C4-2B (cell line): Measurements from ENCODE around the gene GPHN.
A peak's percentile ranks its signal among the peaks of the same experiment; 100 is the strongest.

ENCODE experiments used
- H3K27ac ChIP-seq: fragments of 450-650 bp; 2 replicates; pipeline ENCODE4 v1.5.1; 2017
- ZFX ChIP-seq: fragments of 450-650 bp; IDR thresholded peaks from 2 replicates; pipeline ENCODE4 v1.6.1; 2017
- TF ChIP-seq, protein P1 (sequence below): fragments of 450-650 bp; conservative IDR thresholded peaks from 2 replicates; pipeline ENCODE4 v1.5.1; 2017; ENCODE audit warnings: mild to moderate bottlenecking

The GPHN gene

DNA sequence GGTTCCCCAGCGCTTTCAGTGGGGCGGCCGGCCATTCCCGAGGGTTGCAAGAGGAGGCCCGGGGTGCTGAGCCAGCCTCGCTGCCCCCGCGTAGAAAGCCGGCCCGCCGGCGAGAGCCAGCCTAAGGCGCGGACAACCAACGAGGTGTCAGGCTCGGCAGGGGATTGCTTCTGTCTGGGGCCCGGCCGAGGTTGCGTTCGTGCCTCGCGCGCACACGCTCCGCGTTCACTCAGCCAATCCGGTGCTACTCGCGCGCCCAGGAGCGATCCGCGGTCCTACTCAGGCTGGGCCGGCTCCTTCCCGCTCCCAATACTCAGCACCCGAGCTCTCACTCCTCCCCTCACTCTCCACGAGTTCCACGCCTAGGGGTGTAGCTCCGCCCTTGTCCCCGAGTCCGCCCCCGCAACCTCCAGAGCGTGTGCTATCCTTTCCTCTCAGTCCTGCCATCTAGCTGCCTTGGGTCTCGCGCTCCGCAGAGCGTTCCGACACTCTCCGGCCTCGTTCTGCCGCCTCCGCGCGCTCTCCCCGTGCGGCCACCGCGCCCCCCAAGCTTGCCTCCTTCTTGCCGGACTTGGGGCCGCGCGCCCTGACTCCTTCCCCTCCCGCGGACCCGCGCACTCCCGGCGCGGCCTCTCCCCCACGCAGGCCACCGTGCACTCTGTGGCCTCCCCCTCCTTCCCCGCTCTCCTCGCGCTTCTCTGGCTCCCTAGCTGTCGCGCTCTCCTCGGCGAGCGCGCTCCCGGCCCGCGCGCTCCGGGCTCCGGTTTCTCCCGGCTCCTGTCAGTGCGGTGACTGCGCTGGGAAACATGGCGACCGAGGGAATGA, at the start of gene GPHN:
Gene GPHN, plus strand, starts transcription at position 426 of the 825 bp plus-strand sequence.
- TF ChIP-seq, protein P1, sequence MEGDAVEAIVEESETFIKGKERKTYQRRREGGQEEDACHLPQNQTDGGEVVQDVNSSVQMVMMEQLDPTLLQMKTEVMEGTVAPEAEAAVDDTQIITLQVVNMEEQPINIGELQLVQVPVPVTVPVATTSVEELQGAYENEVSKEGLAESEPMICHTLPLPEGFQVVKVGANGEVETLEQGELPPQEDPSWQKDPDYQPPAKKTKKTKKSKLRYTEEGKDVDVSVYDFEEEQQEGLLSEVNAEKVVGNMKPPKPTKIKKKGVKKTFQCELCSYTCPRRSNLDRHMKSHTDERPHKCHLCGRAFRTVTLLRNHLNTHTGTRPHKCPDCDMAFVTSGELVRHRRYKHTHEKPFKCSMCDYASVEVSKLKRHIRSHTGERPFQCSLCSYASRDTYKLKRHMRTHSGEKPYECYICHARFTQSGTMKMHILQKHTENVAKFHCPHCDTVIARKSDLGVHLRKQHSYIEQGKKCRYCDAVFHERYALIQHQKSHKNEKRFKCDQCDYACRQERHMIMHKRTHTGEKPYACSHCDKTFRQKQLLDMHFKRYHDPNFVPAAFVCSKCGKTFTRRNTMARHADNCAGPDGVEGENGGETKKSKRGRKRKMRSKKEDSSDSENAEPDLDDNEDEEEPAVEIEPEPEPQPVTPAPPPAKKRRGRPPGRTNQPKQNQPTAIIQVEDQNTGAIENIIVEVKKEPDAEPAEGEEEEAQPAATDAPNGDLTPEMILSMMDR = peak; percentile 16
- TF ChIP-seq ZFX = peak; percentile 76
- H3K27ac ChIP-seq = peak within 1 kb of the TSS; percentile 92

- no peak for TF ChIP-seq ZFX
- TF ChIP-seq, protein P1 = no peak
Observed at GRCh38 chr14:66459603-66460002, 48.3 kb upstream of the GPHN start.

DNA sequence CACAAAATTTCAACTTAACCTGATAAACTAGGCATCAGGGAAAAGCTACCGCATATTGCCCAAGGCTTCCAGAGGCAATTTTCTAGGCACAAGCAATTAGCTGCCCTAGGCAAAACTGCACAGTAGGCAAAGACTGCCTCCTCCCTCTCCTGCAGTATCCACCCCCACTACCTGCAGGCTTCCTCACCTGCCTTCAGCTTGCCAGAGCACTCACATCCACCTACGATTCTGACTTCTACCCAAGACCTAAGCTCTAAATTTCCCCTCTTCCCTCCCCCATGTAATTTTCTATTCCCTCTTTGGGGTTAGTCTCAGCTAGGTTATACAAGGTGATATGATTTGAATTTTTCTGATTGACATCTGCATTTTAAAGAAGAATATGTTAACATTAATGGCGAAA, 43.7 kb upstream of the GPHN start:
- no peak overlapping the region for H3K27ac ChIP-seq
- TF ChIP-seq ZFX = no peak
- TF ChIP-seq, protein P1 = no peak

More at GRCh38 chr14:66459603-66460002, 48.3 kb upstream of the GPHN start:
- H3K27ac ChIP-seq = no peak overlapping the region

- H3K27ac ChIP-seq = no peak overlapping the region
- TF ChIP-seq, protein P1 = no peak
- no peak for TF ChIP-seq ZFX
Observed at GRCh38 chr14:66468778-66469367, 39.1 kb upstream of the GPHN start.

DNA sequence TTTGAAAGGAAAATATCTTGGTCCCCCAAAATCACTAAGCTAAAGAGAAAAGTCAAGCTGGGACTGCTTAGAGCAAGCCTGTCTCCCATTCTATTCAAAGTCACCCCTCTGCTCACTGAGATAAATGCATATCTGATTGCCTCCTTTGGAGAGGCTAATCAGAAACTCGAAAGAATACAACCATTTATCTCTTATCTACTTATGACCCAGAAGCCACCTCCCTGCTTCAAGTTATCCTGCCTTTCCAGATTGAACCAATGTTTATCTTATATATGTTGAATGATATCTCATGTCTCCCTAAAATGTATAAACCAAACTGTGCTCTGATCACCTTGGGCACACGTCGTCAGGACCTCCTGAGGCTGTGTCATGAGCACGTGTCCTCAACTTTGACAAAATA, 36.4 kb upstream of the GPHN start:
- TF ChIP-seq ZFX = no peak
- TF ChIP-seq, protein P1 = no peak

GRCh38 chr14:66472251-66472650, 35.7 kb upstream of the GPHN start:
- H3K27ac ChIP-seq = no peak overlapping the region
- no peak for TF ChIP-seq ZFX
- TF ChIP-seq, protein P1 = no peak

More for the DNA sequence above, 36.4 kb upstream of the GPHN start:
- H3K27ac ChIP-seq = no peak overlapping the region

- TF ChIP-seq ZFX = no peak
- TF ChIP-seq, protein P1 = no peak
- H3K27ac ChIP-seq = no peak overlapping the region
Observed at GRCh38 chr14:66473223-66473622, 34.7 kb upstream of the GPHN start.
